Hepatic stellate cell (primary cell): ENCODE measurements around the gene INSYN2B.

ENCODE experiments used
- DNase-seq: peaks from one replicate; pipeline ENCODE4 v3.0.0; 2011; ENCODE audit warnings: low spot score

Gene INSYN2B

DNA sequence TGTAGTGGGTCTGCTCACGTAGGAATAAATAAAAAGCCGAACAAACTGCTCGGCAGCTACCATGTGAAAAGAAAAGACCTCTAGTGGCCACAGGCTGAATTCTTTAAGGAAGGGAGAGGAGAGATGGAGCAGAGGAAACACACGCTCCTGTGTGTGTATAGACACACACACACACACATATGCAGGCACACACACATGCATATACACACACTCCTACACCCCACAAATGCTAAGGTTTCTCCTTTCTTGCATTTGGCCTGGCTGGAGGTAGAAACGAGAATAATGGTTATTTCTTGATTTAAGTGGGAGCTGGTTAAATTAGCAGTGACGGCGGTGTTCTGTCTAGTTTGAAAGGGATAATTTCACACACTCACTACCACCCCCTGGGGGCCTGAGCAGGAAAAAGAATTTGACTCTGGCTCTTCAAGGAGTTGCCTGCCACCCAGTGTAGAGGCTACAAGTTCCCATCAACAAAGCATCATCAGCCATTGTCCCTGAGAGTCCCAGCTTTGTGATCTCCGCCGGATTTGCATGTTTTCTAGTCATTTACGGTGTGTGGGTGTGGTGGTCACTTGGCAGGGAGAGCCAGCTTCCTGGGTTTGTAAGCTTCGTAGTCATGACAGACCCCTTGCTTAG lies at the start of gene INSYN2B:
INSYN2B (minus strand) TSS at position 78 of the 636 bp plus-strand sequence. CDS start 96,597 bp downstream, outside the sequence.
- peak; percentile 66 for DNase-seq

DNA sequence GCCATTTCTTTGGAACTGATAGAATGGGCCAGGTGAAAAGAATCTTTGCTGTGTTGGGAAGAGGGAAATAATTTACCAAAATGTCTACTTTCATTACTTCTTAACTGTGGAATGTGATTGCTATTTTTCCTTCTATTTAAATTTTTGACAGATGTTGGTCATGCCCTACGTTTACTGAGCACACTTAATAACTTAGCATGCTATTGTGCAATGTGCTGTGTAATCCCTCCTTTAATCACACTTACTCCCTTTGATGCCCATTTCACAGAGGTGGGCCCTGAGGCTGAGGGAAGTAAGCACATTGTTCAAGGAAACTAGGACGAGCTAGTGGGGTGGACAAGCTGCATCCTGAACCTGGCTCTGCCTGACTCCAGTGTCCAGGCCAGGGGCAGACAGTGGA lies 47.8 kb upstream of the INSYN2B start:
- no peak for DNase-seq

DNA sequence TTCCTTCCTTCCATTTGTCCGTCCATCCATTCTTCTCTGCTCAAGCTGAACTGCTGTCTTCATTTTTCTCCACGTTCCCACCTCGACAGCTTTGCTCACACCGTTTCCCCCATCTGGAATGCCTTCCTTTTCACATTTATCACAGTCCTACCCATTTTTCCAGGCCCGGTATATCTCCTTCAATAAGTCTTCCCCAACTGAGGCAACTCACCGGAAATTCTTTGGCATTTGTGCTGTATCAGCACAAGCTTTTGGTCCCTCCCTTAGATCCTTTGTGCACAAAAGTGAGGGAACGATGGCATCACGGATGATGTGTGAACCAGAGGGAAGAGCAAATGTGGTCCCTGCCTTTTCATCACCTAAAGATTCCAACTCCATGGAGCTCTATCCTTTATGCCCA lies 45.6 kb upstream of the INSYN2B start:
- no peak for DNase-seq

DNA sequence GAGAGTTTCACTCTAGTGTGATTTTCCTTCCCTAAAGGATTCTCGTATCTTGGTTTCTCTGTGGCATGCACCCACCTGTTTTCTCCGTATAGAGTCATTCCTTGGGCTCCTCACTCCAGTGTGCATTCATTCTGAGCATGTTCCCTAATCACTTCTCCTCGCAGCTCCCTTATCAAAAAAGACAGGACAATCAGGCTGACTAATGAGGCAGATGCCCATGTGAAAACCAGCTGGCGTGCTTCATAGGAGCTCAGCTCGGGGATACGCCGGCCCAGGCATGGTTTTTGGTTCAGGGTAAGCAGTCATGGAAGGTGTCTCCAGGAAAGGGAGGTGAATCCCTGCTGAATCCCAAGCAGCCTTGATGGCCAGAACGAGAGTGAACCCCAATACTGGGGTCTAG lies 41.2 kb upstream of the INSYN2B start:
- no peak for DNase-seq

GRCh38 chr5:170020423-170020822 lies 40.1 kb upstream of the INSYN2B start:
- no peak for DNase-seq

DNA sequence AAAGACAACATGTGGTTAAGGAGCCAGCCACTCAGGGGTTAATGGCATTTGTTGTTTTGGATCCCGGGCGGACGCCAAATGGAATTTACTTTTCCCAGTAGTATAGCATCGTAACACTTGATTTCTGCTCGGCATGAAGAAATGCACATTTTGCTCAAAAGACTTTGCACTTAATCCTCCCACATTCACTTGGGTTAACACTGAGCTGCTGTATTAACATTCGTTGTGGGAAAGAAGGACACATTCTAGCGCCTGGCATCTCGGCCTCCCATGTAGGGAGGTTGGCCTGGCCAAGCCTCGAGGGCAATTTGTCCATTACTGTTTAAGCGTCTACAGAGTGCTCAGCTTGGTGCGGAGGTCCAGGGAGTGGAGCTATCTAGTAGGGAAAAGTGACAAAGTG lies 32.3 kb upstream of the INSYN2B start:
- no peak for DNase-seq

- no peak for DNase-seq
These were observed 31.5 kb upstream of the INSYN2B start for GRCh38 chr5:170011751-170012150.

GRCh38 chr5:170010595-170010994 lies 30.3 kb upstream of the INSYN2B start:
- no peak for DNase-seq

DNA sequence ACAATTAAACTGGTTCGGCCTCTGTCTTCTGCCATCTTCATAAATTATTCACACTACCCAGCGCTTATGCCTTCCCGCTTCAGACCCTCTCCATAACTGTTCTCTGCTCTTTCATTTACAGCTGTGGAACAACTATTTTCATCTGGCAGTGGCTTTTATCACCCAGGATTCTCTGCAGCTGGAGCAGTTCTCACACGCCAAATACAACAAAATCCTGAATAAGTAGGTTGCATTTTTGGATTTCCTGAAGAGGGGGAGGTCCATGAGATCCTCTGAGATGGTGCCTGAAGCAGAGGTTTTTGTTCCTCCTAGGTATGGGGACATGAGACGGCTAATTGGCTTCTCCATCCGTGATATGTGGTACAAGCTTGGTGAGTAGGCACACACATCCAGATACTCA lies 28.1 kb upstream of the INSYN2B start:
- no peak for DNase-seq

DNA sequence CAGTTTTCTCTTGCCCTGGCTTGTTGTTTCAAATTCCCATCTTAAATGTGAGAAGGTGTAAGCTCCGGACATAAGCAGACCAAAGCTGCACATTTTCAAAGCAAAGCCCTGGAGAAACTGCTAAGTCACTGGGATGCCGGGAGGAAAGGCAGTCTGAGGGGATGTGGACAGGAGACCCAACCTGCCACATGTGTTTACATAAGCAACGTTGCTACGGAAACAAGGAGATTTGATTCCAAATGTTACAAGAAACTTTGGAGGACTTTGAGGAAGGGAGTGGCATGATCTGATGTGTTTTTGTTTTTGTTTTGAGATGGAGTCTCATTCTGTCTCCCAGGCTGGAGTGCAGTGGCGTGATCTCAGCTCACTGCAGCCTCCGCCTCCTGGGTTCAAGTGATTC lies 25.7 kb upstream of the INSYN2B start:
- no peak for DNase-seq

GRCh38 chr5:170000155-170000554 lies 19.9 kb upstream of the INSYN2B start:
- DNase-seq = no peak

GRCh38 chr5:169999621-170000020 lies 19.3 kb upstream of the INSYN2B start:
- no peak for DNase-seq

DNA sequence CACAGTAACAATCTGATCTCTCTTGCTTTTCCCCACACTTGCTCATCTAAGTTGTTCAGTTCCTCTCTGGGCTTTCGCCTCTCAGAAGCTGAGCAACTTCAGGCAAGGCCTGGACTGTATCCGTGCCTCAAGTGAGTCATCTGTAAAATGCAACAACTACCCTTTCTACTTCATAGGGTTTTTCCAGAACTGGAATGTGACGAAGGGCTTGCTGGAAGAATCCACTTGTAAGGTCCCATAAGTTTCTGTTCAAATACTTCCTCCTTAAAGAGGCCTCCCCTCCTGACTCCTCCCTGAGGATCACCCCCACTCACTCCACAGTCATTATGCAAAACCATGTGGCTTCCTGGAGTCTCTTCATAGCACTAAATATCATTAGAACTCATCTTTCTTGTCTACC lies 17.5 kb upstream of the INSYN2B start:
- DNase-seq = no peak

- DNase-seq = no peak
These were observed 13.1 kb upstream of the INSYN2B start for GRCh38 chr5:169993485-169993790.

DNA sequence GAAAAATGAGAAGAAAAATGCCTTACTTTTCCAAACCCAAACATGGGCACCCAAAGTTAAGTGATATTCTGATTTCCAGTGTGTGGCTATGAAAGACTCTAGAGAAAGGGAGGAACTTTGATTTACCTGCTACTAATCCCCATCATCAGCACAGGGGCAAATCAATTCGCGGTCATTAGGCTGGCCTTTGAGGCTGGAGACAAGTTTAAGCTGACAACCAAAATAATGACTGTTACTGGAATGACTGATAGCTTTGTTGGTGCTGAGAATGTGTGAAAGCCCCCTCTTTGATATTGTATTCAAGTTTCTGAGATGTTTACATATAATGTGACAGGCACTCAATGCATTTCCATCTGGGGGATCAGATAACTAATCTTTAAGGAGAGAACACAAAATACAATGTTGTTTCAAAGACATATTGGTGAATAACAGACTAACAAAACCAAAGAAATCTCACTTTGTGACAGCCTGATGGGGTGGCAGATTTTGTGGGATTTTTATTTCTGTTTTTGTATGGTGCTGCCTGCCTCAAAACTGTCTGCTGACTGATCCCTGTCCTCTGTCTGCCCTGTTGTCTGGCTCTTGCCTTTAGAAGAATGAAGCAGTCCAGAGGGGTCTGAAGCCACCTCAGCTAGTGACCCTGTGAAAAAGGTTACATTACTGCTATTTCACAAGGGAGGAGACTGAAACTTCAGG lies 12.6 kb upstream of the INSYN2B start:
- no peak for DNase-seq

DNA sequence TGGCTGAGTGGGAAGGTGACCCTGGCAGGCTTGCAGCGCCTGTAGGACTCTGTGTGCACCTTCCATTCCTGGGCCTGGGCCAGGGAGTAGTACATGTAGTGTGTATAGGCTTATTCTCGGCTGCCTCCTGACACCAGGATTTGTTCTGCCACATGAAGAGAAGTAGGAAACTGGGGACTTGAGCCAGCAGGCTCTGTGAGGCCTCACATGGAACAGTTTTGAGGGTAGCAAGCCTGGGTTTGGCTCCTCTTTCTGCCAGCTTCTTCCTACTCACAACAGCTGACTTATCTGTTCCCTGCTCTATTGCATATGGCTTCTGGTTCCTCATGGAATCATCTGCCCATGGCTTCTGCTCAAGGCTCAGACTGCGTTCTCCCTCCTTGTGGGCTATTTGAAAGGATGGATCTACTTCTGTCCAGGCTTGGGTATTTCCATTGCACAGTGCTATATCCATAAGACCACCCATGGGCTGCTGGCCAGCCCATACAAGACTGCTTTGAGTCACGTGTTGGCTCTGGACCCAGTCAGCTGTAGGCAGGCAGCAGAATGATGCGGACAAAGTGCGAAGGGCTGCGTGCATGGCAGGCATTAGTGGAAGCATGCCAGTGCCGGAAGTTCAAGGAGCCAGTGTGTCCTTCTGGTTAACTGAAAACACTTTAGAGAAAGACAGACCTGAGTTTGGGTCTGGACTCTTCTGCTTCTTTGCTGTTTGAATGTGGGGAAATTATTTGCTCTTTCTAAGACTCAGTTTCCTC lies 11.0 kb upstream of the INSYN2B start:
- DNase-seq = no peak

- no peak for DNase-seq
These were observed 9.1 kb upstream of the INSYN2B start for GRCh38 chr5:169989365-169989764.

DNA sequence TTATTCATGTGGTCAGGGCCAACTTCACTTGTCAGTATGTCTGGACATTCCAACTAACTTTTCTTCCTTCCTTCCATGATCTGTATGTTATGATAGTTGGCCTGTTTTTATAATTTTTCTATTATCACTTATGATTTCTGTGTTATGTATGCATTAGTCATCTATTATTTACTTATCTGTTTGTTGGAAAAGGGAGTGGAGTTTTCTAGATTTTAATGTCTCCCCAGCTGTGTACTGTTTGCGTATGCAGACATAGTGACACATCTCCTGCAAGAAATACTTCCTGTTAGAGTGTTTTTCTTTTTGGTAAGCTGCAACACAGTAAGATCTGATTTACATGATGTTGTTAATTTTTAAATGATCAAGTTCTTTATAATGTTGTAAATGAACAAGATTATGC lies 8.7 kb upstream of the INSYN2B start:
- DNase-seq = no peak

- DNase-seq = no peak
These were observed 7.9 kb upstream of the INSYN2B start for GRCh38 chr5:169988206-169988605.

- no peak for DNase-seq
These were observed 424 bp downstream of the INSYN2B start for GRCh38 chr5:169979871-169980270.

- DNase-seq = no peak
These were observed 1.6 kb downstream of the INSYN2B start for GRCh38 chr5:169978714-169979113.

- no peak for DNase-seq
These were observed 6.0 kb downstream of the INSYN2B start for GRCh38 chr5:169974121-169974770.

GRCh38 chr5:169973056-169973455 lies 7.2 kb downstream of the INSYN2B start:
- DNase-seq = no peak
